Left lung (tissue), 14 donors: ENCODE measurements around the gene RNF168. TPM values are rescaled to one million over a fixed set of nuclear protein-coding genes. Genes with fewer than 3 reads are reported as not detected.
A peak's percentile ranks its signal among the peaks of the same experiment; 100 is the strongest.
"Not testable (repeated sequence)": the region's sequence is repeated elsewhere in the genome, so short reads cannot be mapped to it uniquely, and the experiment has no call there.

Experiments
- ATAC-seq: fragments of 200-7000 bp; cut with Tn5 transposase; one replicate; pipeline ENCODE4 v1.9.1; 2020; ENCODE audit warnings: moderate library complexity
- DNase-seq, 4 donors: peaks; one replicate each; pipeline ENCODE4 v3.0.0-alpha.2; 2013 to 2020
- H3K27ac ChIP-seq, 2 donors: fragments of 200-600 bp; sonication (generic) in 1 of 2; one replicate each; pipeline versions ENCODE4 v1.5.0 to v1.8.0; 2020 to 2021
- H3K27me3 ChIP-seq, 2 donors: fragments of 200-600 bp; sonication (generic) in 1 of 2; one replicate each; pipeline versions ENCODE4 v1.5.0 to v1.8.0; 2020 to 2021
- H3K36me3 ChIP-seq, 2 donors: fragments of 200-600 bp; sonication (generic) in 1 of 2; one replicate each; pipeline versions ENCODE4 v1.5.0 to v1.8.0; 2020 to 2021
- H3K4me1 ChIP-seq, 2 donors: fragments of 200-600 bp; one replicate each; pipeline ENCODE4 v1.8.0; 2021
- H3K4me3 ChIP-seq, 2 donors: fragments of 200-600 bp; sonication (generic) in 1 of 2; one replicate each; pipeline versions ENCODE4 v1.5.0 to v1.8.0; 2020 to 2021; ENCODE audit warnings: mild to moderate bottlenecking in 1 of 2
- H3K9me3 ChIP-seq, 2 donors: fragments of 200-600 bp; sonication (generic) in 1 of 2; one replicate each; pipeline versions ENCODE4 v1.5.0 to v1.8.0; 2020 to 2021
- CTCF ChIP-seq, 2 donors: fragments of 200-600 bp; sonication (generic) in 1 of 2; IDR thresholded peaks; one replicate each; pipeline versions ENCODE4 v1.5.0 to v1.8.0; 2021; ENCODE audit warnings: antibody characterized with exemption in 2 of 2
- intact Hi-C, 2 donors: fragments of 100-400 bp; cut with DNase I; formaldehyde crosslinking; loops; one replicate each; pipeline versions ENCODE4 v1.11.2 to v1.14.2; 2022
- long read RNA-seq, 12 donors: library from polyadenylated mRNA in 2 of 12; unstranded in 2 of 12; transcript quantifications; one replicate each; pipeline ENCODE4 v2.0.0 and lab custom pipeline, GENCODE V29; 2019 to 2026
- polyA plus RNA-seq, 6 donors: library from polyadenylated mRNA; unstranded; fragments of 120-200 nt; gene quantifications; one replicate each; pipeline ENCODE4 v1.2.1, GENCODE V29; 2013; ENCODE audit not compliant: insufficient read length in 6 of 6
- total RNA-seq, 2 donors: library from RNA; stranded (reverse); fragmentation: NEBNext Ultra II Directional; extraction: Animal tissue kit (Norgen Biotek cat#: 25700); gene quantifications; one replicate each; pipeline ENCODE4 v1.2.1, GENCODE V29; 2021
- donor health status: DM: no; HTN: yes; CAD: no.
- donor health status: DM: no; HTN: no; CAD: no.

The RNF168 gene
- total RNA-seq, result 10 to 100 TPM; 22.8 to 30.0 TPM
- 10 to 100 TPM; 18.1 to 19.6 (median 18.6) TPM for polyA plus RNA-seq
- long read RNA-seq, donor 1, full-length matches to known transcripts, result 9 of 43 reads
- long read RNA-seq, donor 1, partial matches to known transcripts, result 34 of 43 reads
- long read RNA-seq, donor 1, other reads (novel, unspliced or antisense), result 0 of 43 reads
- long read RNA-seq, donor 2, full-length matches to known transcripts, result 7 of 7 reads
- long read RNA-seq, donor 2, partial matches to known transcripts, result 0 of 7 reads
- long read RNA-seq, donor 2, other reads (novel, unspliced or antisense), result 0 of 7 reads
- long read RNA-seq, donor 3, full-length matches to known transcripts, result 1 of 1 reads
- long read RNA-seq, donor 3, partial matches to known transcripts, result 0 of 1 reads
- long read RNA-seq, donor 3, other reads (novel, unspliced or antisense), result 0 of 1 reads
- long read RNA-seq, donor 4, partial matches to known transcripts, result 9 of 11 reads
- long read RNA-seq, donor 4, other reads (novel, unspliced or antisense), result 2 of 11 reads
- long read RNA-seq, donor 5, full-length matches to known transcripts, result 3 of 8 reads
- long read RNA-seq, donor 5, partial matches to known transcripts, result 5 of 8 reads
- long read RNA-seq, donor 5, other reads (novel, unspliced or antisense), result 0 of 8 reads
- long read RNA-seq, donor 6, full-length matches to known transcripts, result 2 of 2 reads
- long read RNA-seq, donor 6, partial matches to known transcripts, result 0 of 2 reads
- long read RNA-seq, donor 6, other reads (novel, unspliced or antisense), result 0 of 2 reads
- long read RNA-seq, donor 7, result 0 reads
- long read RNA-seq, donor 8, full-length matches to known transcripts, result 7 of 7 reads
- long read RNA-seq, donor 8, partial matches to known transcripts, result 0 of 7 reads
- long read RNA-seq, donor 8, other reads (novel, unspliced or antisense), result 0 of 7 reads
- long read RNA-seq, donor 9, result 0 reads
- long read RNA-seq, donor 10, partial matches to known transcripts, result 5 of 7 reads
- long read RNA-seq, donor 10, other reads (novel, unspliced or antisense), result 2 of 7 reads
- long read RNA-seq, donor 11, partial matches to known transcripts, result 0 of 3 reads
- long read RNA-seq, donor 11, other reads (novel, unspliced or antisense), result 0 of 3 reads
- long read RNA-seq, donor 12, full-length matches to known transcripts, result 1 of 1 reads
- long read RNA-seq, donor 12, partial matches to known transcripts, result 0 of 1 reads
- long read RNA-seq, donor 12, other reads (novel, unspliced or antisense), result 0 of 1 reads

- TF ChIP-seq CTCF (IDR thresholded peaks at IDR 0.05), result no peak
- ATAC-seq (peak; percentile 87), DNase-seq (peak; percentile 92 to 98 (median 96))
- Histone ChIP-seq H3K4me1 (peaks cover 9 to 30% of the 10 kb centered on the region in 2 donors), H3K9me3 (peaks cover 0 to 12% of the 10 kb centered on the region in 2 donors), H3K27ac (peak within 1 kb of the TSS; percentile 96 to 98), H3K36me3 (peaks cover 0 to 5% of the 10 kb centered on the region in 2 donors), H3K27me3 (no peaks in the 10 kb centered on the region), H3K4me3 (peak within 1 kb of the TSS; percentile 82 to 83)
- intact Hi-C loops, result no loop called here
Measured at GRCh38 chr3:196503196-196504076, at the start of gene RNF168. TSS of gene RNF168 (minus strand) at chr3:196503768. CDS start at chr3:196503173, 595 bp downstream.

- intact Hi-C loops, result no loop called here
- no peak overlapping the region for H3K4me3 ChIP-seq
- H3K36me3 ChIP-seq, result peaks cover 0 to 3% of the 10 kb centered on the region in 2 donors
- peaks cover 0 to 16% of the 10 kb centered on the region in 2 donors for H3K9me3 ChIP-seq
- DNase-seq, result no peak
- ATAC-seq, result no peak
- no peak for TF ChIP-seq CTCF (IDR thresholded peaks at IDR 0.05)
- peaks cover 0 to 4% of the 10 kb centered on the region in 2 donors for H3K4me1 ChIP-seq
- H3K27ac ChIP-seq, result no peak overlapping the region
- H3K27me3 ChIP-seq, result no peaks in the 10 kb centered on the region
Measured at GRCh38 chr3:196552253-196552652, 48.7 kb upstream of the RNF168 start.

- intact Hi-C loops, DNase-seq, H3K27ac ChIP-seq, ATAC-seq, H3K36me3 ChIP-seq, H3K4me3 ChIP-seq, H3K4me1 ChIP-seq, H3K27me3 ChIP-seq: not testable (repeated sequence)
- H3K9me3 ChIP-seq, result peaks cover 0 to 16% of the 10 kb centered on the region in 2 donors
Measured at GRCh38 chr3:196550172-196550571, 46.6 kb upstream of the RNF168 start.

- H3K36me3 ChIP-seq, H3K27me3 ChIP-seq, H3K4me3 ChIP-seq, DNase-seq, intact Hi-C loops, H3K27ac ChIP-seq, H3K4me1 ChIP-seq, ATAC-seq: not testable (repeated sequence)
- peaks cover 0 to 16% of the 10 kb centered on the region in 2 donors for H3K9me3 ChIP-seq
Measured at GRCh38 chr3:196549312-196549711, 45.7 kb upstream of the RNF168 start.

GRCh38 chr3:196547067-196547466 lies 43.5 kb upstream of the RNF168 start:
- no peak for TF ChIP-seq CTCF (IDR thresholded peaks at IDR 0.05)

More at GRCh38 chr3:196547067-196547466, 43.5 kb upstream of the RNF168 start:
- Histone ChIP-seq H3K4me1 (no peaks in the 10 kb centered on the region), H3K36me3 (no peaks in the 10 kb centered on the region), H3K4me3 (no peak overlapping the region), H3K9me3 (peaks cover 0 to 16% of the 10 kb centered on the region in 2 donors), H3K27me3 (no peaks in the 10 kb centered on the region), H3K27ac (no peak overlapping the region)
- intact Hi-C loops, result no loop called here
- DNase-seq (no peak), ATAC-seq (no peak)
